Endodermal cell (in vitro differentiated cells): ENCODE results near the gene MYG1. TPM values are rescaled to one million over a fixed set of nuclear protein-coding genes. Genes with fewer than 3 reads are reported as not detected.

ENCODE experiments used
- DNase-seq: peaks from one replicate; pipeline ENCODE4 v3.0.0-alpha.2; 2017
- H3K27ac ChIP-seq: 2 replicates; pipeline ENCODE4 v1.5.1; 2013; ENCODE audit warnings: mild to moderate bottlenecking, low read depth, low read length, moderate library complexity
- H3K27me3 ChIP-seq: 2 replicates; pipeline ENCODE4 v1.6.1; 2013; ENCODE audit warnings: mild to moderate bottlenecking, low read length, moderate library complexity; ENCODE audit not compliant: insufficient read depth, control insufficient read depth, poor library complexity, severe bottlenecking
- H3K36me3 ChIP-seq: 2 replicates; pipeline ENCODE4 v1.7.0; 2013; ENCODE audit warnings: mild to moderate bottlenecking, low read length, moderate library complexity; ENCODE audit not compliant: control insufficient read depth, insufficient read depth
- H3K4me1 ChIP-seq: one replicate; pipeline ENCODE4 v1.7.0; 2013; ENCODE audit warnings: low read length; ENCODE audit not compliant: control insufficient read depth, insufficient read depth
- H3K4me3 ChIP-seq: 2 replicates; pipeline ENCODE4 v1.5.1; 2013; ENCODE audit warnings: mild to moderate bottlenecking, low read length, moderate library complexity
- H3K9ac ChIP-seq: 2 replicates; pipeline ENCODE4 v1.6.1; 2013; ENCODE audit warnings: mild to moderate bottlenecking, low read length, moderate library complexity; ENCODE audit not compliant: poor library complexity, severe bottlenecking; ENCODE audit errors: extremely low read depth
- H3K9me3 ChIP-seq: 2 replicates; pipeline ENCODE4 v1.6.1; 2013; ENCODE audit warnings: mild to moderate bottlenecking, low read length, moderate library complexity; ENCODE audit not compliant: control insufficient read depth
- H3K27ac Mint-ChIP-seq: 2 replicates; pipeline ENCODE4 v1.8.0; 2020; ENCODE audit warnings: mixed read lengths
- H3K27me3 Mint-ChIP-seq: 2 replicates; pipeline ENCODE4 v1.8.0; 2021; ENCODE audit warnings: mild to moderate bottlenecking, mixed read lengths; ENCODE audit not compliant: insufficient read depth
- H3K36me3 Mint-ChIP-seq: 2 replicates; pipeline ENCODE4 v1.8.0; 2020; ENCODE audit warnings: low read depth, mixed read lengths
- H3K4me1 Mint-ChIP-seq: 2 replicates; pipeline ENCODE4 v1.8.0; 2020; ENCODE audit warnings: mixed read lengths
- H3K4me3 Mint-ChIP-seq: 2 replicates; pipeline ENCODE4 v1.8.0; 2020; ENCODE audit warnings: mild to moderate bottlenecking, moderate library complexity, mixed read lengths
- H3K9me3 Mint-ChIP-seq: 2 replicates; pipeline ENCODE4 v1.8.0; 2020; ENCODE audit warnings: mild to moderate bottlenecking, mixed read lengths
- WGBS, 2 experiments: methylation state at CpG; one replicate each; pipeline versions ENCODE4 v1.1.5 to v1.1.7; 2013; ENCODE audit warnings: missing lambda C conversion rate in 2 of 2, mixed read lengths in 1 of 2; ENCODE audit not compliant: insufficient coverage in 1 of 2, insufficient read length in 1 of 2; 5-methylcytosine and 5-hydroxymethylcytosine counted together
- total RNA-seq, 2 donors: library from RNA; stranded (reverse); fragmentation: NEBNext Ultra II Directional in 1 of 2; extraction: Animal tissue kit (Norgen Biotek cat#: 25700) in 1 of 2; gene quantifications; 2 replicates in 1 of 2; 3 replicates in 1 of 2; pipeline ENCODE4 v1.2.1, GENCODE V29; 2021
- TF ChIP-seq, protein P1 (sequence below): fragments of 200-600 bp; sonication (generic); conservative IDR thresholded peaks from 2 replicates; pipeline ENCODE4 v1.5.0; 2021; ENCODE audit warnings: antibody characterized with exemption, mild to moderate bottlenecking

Gene MYG1
- total RNA-seq, 2 donors from 2014 or later = 55.3 to 74.2 TPM

- Histone ChIP-seq H3K27me3 (peaks cover 7% of the 10 kb centered on the region), H3K36me3 (no peaks in the 10 kb centered on the region), H3K4me3 (peak overlapping the region; percentile 76), H3K27ac (peak overlapping the region; percentile 76), H3K4me1 (peaks cover 16% of the 10 kb centered on the region), H3K9me3 (no peaks in the 10 kb centered on the region), H3K9ac (peak overlapping the region; percentile 59)
- TF ChIP-seq, protein P1, sequence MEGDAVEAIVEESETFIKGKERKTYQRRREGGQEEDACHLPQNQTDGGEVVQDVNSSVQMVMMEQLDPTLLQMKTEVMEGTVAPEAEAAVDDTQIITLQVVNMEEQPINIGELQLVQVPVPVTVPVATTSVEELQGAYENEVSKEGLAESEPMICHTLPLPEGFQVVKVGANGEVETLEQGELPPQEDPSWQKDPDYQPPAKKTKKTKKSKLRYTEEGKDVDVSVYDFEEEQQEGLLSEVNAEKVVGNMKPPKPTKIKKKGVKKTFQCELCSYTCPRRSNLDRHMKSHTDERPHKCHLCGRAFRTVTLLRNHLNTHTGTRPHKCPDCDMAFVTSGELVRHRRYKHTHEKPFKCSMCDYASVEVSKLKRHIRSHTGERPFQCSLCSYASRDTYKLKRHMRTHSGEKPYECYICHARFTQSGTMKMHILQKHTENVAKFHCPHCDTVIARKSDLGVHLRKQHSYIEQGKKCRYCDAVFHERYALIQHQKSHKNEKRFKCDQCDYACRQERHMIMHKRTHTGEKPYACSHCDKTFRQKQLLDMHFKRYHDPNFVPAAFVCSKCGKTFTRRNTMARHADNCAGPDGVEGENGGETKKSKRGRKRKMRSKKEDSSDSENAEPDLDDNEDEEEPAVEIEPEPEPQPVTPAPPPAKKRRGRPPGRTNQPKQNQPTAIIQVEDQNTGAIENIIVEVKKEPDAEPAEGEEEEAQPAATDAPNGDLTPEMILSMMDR = peak; percentile 86
- H3K9me3 Mint-ChIP-seq = no peaks in the 10 kb centered on the region
- peak; percentile 96 for DNase-seq
- peak overlapping the region; percentile 40 for H3K27ac Mint-ChIP-seq
- H3K4me3 Mint-ChIP-seq = peak overlapping the region; percentile 51
- H3K27me3 Mint-ChIP-seq = peaks cover 56% of the 10 kb centered on the region
- H3K4me1 Mint-ChIP-seq = peaks cover 28% of the 10 kb centered on the region
- no peaks in the 10 kb centered on the region for H3K36me3 Mint-ChIP-seq
- WGBS, 2 experiments = 0 to 1% methylated on average over 22 to 69 of the region's 69 CpGs
Observed at GRCh38 chr12:53324779-53325510, 25.4 kb downstream of the MYG1 start.

GRCh38 chr12:53325511-53326061, 26.1 kb downstream of the MYG1 start:
- 0 to 3% methylated on average over 6 to 50 of the region's 50 CpGs for WGBS, 2 experiments
- peak overlapping the region; percentile 76 for H3K4me3 ChIP-seq
- no peak overlapping the region for H3K27ac Mint-ChIP-seq
- H3K4me1 Mint-ChIP-seq = peaks cover 28% of the 10 kb centered on the region
- peak overlapping the region; percentile 76 for H3K27ac ChIP-seq
- TF ChIP-seq, protein P1 = peak; percentile 17
- H3K4me1 ChIP-seq = peaks cover 16% of the 10 kb centered on the region
- H3K9me3 Mint-ChIP-seq = no peaks in the 10 kb centered on the region
- H3K27me3 ChIP-seq = peaks cover 7% of the 10 kb centered on the region
- peak overlapping the region; percentile 51 for H3K4me3 Mint-ChIP-seq
- peak; percentile 80 for DNase-seq
- H3K27me3 Mint-ChIP-seq = peaks cover 60% of the 10 kb centered on the region
- no peaks in the 10 kb centered on the region for H3K36me3 Mint-ChIP-seq
- H3K36me3 ChIP-seq = no peaks in the 10 kb centered on the region
- H3K9ac ChIP-seq = peak overlapping the region; percentile 59
- no peaks in the 10 kb centered on the region for H3K9me3 ChIP-seq

DNA sequence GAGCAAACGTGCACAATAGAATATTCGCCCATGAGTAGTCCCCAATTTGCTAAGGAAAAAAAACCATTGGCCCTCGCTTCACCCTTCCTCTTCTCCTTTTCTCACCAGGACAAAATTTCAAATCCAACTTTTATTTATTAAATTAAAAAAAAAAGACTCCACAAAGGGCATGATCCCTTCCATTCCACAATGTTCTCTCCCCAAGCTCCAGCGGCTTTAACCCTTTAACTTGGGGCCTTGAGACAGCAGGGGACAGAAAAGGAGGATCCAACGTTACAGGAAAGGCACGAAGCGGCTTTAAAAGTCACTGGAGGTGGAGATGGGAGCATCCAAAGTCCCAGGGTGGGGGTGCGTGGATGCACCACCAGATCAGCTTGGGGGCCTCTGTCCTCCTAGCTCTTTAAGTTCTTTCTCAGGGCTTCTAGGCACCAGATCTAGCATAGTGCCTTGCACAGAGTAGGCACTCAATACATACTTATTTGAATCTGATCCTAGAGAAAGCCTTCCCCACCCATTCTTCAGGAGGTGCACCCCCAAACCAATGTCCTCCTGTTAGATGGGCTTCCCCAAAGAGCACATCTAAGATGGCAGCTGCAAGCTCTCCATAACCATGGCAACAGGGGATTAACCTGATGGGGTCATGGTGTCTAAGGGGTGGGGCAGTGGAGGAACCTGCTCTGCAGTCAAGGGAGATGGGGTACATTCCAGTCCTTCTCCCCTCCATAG, 27.1 kb downstream of the MYG1 start:
- H3K27ac Mint-ChIP-seq = no peak overlapping the region

More for the DNA sequence above, 27.1 kb downstream of the MYG1 start:
- Histone ChIP-seq H3K27me3 (peaks cover 7% of the 10 kb centered on the region), H3K4me1 (peaks cover 16% of the 10 kb centered on the region), H3K9ac (no peak overlapping the region), H3K36me3 (no peaks in the 10 kb centered on the region), H3K27ac (no peak overlapping the region), H3K9me3 (no peaks in the 10 kb centered on the region), H3K4me3 (no peak overlapping the region)
- H3K27me3 Mint-ChIP-seq = peaks cover 64% of the 10 kb centered on the region
- WGBS, 2 experiments = 76 to 77% methylated on average over 7 to 8 of the region's 8 CpGs
- H3K4me3 Mint-ChIP-seq = peak overlapping the region; percentile 51
- TF ChIP-seq, protein P1 = no peak
- H3K9me3 Mint-ChIP-seq = no peaks in the 10 kb centered on the region
- peaks cover 23% of the 10 kb centered on the region for H3K4me1 Mint-ChIP-seq
- H3K36me3 Mint-ChIP-seq = no peaks in the 10 kb centered on the region
- no peak for DNase-seq
